HG03558 (cell line): ENCODE data around the gene NLRP6.
"Not testable (repeated sequence)": the region's sequence is repeated elsewhere in the genome, so short reads cannot be mapped to it uniquely, and the experiment has no call there.

Experiments
- ATAC-seq: cut with Tn5 transposase; IDR thresholded peaks from one replicate; pipeline ENCODE4 v1.9.1; 2021; ENCODE audit warnings: moderate number of reproducible peaks; ENCODE audit not compliant: unreplicated experiment; ENCODE audit errors: extremely low read depth

The NLRP6 gene

DNA sequence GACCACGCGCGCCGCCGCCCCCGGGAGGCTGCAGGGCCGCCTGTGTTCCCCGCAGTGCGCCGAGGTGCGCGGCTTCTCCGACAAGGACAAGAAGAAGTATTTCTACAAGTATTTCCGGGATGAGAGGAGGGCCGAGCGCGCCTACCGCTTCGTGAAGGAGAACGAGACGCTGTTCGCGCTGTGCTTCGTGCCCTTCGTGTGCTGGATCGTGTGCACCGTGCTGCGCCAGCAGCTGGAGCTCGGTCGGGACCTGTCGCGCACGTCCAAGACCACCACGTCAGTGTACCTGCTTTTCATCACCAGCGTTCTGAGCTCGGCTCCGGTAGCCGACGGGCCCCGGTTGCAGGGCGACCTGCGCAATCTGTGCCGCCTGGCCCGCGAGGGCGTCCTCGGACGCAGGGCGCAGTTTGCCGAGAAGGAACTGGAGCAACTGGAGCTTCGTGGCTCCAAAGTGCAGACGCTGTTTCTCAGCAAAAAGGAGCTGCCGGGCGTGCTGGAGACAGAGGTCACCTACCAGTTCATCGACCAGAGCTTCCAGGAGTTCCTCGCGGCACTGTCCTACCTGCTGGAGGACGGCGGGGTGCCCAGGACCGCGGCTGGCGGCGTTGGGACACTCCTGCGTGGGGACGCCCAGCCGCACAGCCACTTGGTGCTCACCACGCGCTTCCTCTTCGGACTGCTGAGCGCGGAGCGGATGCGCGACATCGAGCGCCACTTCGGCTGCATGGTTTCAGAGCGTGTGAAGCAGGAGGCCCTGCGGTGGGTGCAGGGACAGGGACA is 2.7 kb downstream of the NLRP6 start:
- ATAC-seq: no peak

DNA sequence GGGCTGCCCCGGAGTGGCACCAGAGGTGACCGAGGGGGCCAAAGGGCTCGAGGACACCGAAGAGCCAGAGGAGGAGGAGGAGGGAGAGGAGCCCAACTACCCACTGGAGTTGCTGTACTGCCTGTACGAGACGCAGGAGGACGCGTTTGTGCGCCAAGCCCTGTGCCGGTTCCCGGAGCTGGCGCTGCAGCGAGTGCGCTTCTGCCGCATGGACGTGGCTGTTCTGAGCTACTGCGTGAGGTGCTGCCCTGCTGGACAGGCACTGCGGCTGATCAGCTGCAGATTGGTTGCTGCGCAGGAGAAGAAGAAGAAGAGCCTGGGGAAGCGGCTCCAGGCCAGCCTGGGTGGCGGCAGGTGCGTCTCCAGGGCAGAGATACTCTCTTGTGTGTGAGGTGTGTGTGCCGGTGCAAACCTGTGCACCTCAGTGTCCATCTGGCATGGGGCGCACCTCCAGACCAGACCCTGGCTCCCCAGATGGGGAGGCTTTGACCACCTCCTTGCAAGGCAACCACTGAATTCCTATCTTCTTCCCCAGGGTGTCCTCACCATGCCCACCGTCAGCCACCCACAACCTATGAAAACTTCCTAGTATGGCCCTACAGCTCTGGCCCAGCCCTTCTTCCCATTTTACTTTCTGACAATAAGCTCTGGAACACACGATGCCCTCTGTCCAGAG is 3.4 kb downstream of the NLRP6 start:
- no peak for ATAC-seq

DNA sequence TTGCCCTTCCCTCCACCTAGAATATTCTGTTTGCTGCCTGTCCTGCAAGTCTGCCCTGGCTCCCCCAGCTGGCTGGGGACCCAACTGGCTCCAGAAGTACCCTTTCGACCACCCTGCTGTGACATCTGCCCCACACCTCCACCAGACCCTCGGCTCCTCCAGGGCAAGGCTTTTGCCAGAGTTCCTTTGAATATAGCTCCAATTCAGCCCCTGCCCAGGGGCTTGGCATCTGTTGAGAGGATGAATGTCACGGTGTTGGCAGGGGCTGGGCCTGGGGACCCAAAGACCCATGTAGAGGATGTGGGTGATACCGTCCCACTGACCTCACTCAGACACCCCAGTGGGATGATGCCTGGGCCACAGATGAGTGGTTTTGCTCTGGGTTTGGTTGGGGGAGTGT is 4.0 kb downstream of the NLRP6 start:
- no peak for ATAC-seq

DNA sequence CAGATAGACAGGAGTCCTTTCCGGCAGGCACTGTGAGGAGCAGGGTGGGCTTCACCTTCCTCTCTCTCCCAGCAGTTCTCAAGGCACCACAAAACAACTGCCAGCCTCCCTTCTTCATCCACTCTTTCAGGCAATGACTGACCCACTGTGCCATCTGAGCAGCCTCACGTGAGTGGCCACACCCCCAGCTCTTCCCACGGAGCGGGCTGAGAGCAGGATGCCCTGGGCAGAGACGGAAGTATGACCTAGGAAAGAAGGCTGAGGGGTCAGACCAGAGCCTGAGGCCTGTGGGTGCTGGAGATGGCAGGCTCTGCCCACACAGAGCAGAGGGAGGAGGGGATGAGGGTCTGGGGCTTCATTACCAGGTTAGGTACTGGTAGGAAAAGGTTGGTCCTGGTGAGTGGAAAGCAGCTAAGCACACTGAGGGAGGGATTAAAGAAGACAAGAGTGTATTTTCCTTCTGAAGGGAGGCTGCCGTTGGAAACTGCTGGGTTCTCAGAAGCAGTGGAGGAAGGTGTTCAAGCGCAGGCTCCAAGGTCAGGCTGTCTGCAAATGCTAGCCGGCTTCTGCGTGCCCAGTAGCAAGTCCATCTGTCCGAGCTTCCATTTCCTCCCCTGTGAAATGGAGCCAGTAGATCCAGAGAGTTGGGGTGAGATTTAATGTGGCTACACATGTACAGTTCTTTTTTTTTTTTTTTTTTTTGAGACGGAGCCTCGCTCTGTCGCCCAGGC is 4.6 kb downstream of the NLRP6 start:
- no peak for ATAC-seq

DNA sequence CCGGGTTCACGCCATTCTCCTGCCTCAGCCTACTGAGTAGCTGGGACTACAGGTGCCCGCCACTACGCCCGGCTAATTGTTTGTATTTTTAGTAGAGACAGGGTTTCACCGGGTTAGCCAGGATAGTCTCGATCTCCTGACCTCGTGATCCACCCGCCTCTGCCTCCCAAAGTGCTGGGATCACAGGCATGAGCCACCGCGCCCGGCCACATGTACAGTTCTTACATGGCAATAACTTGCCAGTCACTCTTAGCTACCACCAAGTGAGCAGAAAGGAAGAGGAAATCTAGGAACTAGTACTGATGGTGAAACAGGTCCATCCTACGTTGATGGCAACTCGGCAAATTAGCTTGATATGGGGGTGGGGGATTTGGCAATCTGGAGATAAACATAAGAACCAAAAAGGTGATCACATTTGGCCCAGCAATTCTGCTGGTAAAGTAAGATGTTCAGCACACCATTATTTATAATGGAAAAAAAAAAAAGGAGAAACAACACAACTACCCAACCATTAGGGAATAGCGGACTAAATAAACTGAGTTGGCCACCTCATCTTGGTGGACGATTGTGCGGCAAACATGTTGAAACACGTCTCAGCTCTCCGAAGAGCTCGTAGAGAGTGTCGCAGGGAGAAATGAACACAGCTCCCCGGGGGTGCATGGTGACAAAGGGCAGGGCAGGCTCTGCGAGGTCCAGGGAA is 5.3 kb downstream of the NLRP6 start:
- no peak for ATAC-seq

DNA sequence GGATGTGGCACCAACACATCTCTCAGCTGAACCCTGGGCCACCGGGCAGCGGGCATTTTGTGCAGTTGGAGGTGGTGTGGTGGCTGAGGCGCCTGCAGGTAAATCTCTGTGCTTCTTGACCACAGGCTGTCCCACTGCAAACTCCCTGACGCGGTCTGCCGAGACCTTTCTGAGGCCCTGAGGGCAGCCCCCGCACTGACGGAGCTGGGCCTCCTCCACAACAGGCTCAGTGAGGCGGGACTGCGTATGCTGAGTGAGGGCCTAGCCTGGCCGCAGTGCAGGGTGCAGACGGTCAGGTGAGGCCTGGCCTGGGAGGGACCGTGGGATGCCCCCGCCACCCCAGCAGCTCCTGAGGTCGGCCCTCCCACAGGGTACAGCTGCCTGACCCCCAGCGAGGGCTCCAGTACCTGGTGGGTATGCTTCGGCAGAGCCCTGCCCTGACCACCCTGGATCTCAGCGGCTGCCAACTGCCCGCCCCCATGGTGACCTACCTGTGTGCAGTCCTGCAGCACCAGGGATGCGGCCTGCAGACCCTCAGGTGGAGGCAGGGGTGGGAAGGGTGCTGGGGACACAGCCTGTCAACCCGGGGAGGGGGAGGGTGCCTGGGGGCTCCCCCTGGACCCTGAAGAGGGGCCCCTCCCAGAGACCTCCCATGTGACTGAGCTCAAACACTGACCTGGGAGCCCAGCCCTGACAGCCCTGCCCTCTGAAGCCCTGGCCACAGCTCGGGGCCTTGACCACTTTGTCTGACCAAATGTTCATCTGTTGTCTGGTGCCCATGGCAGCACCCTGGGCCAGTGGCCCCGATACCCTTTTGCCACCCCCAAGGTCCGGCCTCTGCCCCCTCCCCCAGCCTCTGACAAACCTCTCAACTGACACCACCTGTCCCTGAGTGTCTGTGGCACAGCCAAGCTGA is 6.2 kb downstream of the NLRP6 start:
- no peak for ATAC-seq

DNA sequence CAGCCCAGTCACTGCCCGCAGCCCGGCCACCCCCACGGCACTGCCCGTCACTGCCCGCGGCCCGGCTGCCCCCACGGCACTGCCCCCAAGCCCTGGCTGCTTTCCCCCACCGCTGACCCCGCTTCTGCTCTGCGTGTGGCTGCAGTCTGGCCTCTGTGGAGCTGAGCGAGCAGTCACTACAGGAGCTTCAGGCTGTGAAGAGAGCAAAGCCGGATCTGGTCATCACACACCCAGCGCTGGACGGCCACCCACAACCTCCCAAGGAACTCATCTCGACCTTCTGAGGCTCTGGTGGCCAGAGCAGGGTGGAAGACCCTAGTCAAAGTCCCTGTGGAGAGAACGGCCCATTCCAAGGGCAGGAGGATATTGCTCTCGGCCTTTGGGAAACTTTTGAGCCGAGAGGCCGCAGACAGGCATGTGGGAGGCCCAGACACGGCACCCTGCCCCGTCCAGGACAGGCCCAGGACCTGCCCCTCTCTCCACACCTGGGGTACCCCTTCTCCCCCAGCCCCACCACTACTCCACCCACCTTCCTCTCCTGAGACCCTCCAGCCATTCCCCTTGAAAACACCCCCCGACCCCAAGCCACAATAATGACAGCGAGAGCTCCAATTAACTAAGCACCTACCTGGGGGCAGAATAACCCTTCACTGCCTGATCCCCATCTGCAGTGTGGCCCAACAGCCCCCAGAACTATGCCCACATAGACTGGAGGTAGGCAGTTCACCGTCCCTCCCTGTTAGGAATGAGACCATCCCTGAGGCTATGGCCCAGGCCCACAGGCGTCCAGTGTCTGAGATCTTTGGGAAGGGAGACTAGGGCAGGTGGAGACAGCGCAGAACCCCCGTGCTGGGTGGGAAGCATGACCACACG is 7.0 kb downstream of the NLRP6 start:
- ATAC-seq: no peak

DNA sequence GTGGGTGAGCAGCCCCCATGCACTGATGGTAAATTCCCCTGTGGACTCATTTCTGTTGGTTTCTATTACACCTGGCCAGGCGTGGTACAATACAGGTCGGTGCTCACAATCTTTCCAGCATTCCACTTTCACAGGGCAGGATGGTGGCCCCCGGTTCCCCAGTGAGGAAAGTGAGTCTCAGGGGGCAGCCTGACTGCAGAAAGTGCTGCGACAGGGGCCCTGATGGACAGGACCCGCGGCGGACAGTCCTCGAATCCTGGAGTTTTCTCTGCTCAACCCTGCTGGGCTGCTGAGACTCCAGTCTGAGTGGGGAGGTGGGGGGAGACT is 7.7 kb downstream of the NLRP6 start:
- no peak for ATAC-seq

DNA sequence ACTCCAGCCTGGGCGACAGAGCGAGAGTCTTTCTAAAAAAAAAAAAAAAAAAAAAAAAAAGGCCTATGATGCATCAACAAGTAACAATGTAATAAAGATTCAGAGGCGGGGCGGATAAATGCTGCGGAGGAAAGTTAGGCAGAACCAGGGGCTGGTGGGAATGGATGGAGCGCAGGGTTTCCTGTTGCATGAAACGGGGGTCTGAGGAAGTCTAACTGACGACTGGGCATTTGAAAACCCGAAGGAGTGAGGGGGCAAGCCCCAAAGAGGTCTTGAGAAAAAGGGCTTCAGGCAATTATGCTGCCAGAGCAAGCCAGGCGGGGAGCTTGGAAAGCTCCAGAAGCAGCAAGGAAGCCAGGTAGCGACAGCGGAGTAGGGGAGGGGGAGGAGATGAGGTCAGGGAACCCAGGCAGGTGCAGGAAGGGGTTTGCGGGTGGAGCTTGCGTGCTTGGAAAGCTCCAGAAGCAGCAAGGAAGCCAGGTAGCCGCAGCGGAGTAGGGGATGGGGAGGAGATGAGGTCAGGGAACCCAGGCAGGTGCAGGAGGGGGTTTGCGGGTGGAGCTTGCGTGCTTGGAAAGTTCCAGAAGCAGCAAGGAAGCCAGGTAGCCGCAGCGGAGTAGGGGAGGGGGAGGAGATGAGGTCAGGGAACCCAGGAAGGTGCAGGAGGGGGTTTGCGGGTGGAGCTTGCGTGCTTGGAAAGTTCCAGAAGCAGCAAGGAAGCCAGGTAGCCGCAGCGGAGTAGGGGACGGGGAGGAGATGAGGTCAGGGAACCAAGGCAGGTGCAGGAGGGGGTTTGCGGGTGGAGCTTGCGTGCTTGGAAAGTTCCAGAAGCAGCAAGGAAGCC is 9.0 kb downstream of the NLRP6 start:
- not testable (repeated sequence) for ATAC-seq

DNA sequence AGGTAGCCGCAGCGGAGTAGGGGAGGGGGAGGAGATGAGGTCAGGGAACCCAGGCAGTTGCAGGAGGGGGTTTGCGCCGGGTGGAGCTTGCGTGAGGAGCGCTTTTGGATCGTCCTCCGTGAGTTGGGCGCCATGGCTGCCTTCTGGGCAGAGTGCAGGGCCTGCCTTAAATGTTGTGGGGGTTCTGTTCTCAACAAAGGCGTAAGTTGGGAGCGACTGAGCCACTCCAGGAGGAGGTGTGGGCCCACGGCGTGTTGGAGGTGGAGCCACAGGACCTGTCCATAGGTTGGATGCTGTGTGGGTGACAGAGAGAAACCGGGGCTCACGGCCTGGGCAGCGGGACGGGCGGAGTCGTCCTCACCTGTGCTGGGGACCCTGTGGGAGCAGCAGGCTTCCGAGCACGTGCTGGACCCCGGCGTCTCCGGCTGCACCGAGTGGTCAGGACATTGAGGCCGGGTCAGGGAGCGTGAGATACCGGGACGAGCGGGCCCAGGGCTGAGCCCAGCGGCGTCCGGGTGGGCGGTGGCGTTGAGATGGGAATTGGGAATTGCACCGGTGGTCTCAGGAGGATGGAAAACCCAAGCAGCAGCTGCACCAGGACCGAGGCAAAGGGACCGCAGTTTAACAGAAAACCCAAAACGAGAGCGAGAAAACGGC is 9.7 kb downstream of the NLRP6 start:
- ATAC-seq: no peak

DNA sequence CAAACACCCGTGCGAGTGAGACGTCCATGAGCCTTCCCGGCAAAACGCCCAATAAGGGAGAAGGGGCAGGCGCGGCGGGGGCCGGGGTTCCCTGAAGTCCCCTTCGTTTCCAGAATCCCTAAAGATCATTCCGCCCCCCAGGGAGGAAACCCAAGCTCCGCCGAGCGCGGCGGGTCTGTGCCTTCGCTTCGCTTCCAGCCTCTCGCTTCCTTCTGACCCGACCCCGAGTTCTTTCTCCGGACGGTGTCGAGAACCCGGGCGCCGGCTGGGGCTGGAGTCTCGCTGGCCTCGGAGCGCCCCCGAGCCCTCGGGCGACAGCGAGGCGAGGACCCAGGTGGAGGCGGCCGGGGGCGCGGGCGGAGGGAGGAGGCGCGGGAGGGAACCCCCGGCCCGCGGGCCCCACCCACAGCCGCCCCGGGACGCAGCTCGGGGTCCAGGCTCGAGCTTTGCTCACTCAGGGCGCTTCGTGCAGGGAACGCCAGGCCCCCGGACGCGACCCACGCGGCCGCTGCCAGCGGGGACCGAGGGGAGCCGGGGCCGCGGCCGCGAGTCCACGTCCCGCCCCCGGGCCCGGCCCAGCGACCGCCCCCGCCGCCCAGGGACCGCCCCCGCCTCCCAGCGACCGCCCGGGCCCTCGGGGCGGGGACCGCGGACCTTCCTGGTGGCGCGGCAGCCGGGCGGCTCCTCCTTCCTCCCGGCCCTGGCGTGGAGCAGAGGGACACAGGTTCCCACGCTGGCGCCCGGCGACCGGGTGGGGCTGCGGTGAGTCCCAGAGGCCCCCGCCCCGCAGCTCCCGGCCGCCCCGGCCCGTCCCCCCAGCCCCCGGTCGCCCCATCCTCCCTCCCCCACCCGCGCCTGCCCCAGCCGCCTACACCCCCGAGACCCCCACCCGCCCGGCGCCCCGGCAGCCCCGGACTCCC is 10.5 kb downstream of the NLRP6 start, which contains the start of gene PGGHG:
TSS of gene PGGHG (plus strand) at position 649 of the 920 bp plus-strand sequence. CDS start 691 bp downstream, outside the sequence.
- no peak for ATAC-seq

DNA sequence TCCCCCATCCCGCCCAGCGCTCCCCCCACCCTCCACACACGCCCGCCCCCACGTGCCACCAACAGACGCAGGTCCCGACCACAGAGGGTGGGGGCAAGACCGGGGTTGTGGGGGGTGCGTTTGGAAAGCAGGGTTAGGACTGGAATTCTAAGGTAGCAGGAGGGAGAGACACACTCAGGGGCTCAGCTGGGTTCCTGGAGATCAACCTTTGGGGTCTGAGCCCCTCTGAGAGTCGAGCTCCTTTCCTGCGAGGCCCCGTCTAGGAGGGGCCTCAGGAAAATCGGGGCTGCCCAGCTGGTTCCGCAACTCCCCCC is 11.1 kb downstream of the NLRP6 start:
- no peak for ATAC-seq

DNA sequence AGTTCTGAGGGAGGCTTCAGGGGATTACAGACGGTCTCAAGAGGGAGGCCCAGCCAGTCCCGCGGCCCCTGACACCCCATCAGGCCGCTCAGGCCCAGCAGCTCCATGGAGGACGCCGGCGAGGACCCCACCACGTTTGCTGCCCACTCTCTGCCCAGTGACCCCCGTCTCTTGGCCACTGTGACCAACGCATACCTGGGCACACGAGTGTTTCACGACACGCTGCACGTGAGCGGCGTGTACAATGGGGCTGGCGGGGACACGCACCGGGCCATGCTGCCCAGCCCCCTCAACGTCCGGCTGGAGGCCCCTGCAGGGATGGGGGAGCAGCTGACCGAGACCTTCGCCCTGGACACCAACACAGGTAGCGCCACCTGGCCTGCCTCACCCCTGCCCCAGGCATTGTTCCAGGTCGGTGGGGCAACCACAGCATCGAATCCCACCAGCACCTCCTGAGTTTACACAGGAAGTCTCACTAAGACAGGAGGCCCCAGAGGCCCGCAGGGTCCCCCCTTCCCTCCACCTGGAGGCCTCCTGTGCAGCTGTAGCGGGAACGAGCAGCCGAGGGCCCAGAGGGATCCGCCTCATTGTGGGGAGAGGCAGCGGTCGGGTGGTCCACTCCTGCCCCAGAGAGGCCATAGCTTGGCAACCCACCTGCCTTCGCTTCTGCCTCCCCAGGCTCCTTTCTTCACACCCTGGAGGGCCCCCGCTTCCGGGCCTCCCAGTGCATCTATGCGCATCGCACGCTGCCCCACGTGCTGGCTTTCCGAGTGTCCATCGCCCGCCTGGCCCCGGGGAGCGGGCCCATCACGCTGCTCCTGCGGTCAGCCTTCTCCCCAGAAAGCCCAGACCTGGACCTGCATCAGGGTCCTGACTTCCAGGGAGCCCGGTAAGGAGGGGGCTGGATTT is 11.8 kb downstream of the NLRP6 start:
- ATAC-seq: no peak

DNA sequence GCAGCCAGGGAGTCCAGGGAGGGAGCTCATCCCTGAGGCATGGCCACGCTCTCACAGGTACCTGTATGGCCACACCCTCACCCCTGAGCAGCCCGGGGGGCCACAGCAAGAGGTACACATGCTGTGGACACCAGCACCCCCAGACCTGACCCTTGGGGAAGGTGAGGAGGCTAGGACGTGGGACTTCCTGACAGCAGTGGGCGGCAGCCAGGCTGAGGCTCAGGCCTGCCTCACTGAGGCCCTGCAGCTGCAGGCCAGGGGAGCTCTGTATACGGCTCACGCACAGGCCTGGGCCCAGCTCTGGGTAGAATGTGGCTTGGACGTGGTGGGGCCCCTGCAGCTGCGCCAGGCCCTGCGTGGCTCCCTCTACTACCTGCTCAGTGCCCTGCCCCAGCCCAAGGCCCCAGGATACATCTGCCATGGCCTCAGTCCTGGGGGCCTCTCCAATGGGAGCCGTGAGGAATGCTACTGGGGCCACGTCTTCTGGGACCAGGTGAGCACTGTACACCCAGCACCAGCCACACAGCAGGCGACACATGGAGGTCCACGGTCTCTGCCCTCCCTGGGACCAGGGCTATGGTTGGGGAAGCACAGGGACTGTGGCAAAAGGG is 12.5 kb downstream of the NLRP6 start:
- ATAC-seq: no peak
